HepG2 (cell line): ENCODE data around the gene FAM174A.

Source experiments
- AFF4 ChIP-seq: sonication (generic); formaldehyde crosslinking; IDR thresholded peaks from 2 replicates; pipeline ENCODE4 v1.4.0; 2020; ENCODE audit warnings: missing genetic modification reagents
- CTCF ChIP-seq: sonication (generic); formaldehyde crosslinking; IDR thresholded peaks from 2 replicates; pipeline ENCODE4 v1.5.0; 2020; ENCODE audit warnings: mild to moderate bottlenecking, missing genetic modification reagents, moderate library complexity
- MIER2 ChIP-seq: IDR thresholded peaks from 2 replicates; pipeline ENCODE4 v1.6.1; 2016; ENCODE audit warnings: missing biosample characterization, missing genetic modification reagents
- NR2F2 ChIP-seq: IDR thresholded peaks from 2 replicates; pipeline ENCODE4 v1.6.1; 2012; ENCODE audit warnings: low read depth, inconsistent platforms, borderline replicate concordance
- PHB2 ChIP-seq: fragments of 450-650 bp; IDR thresholded peaks from 2 replicates; pipeline ENCODE4 v1.6.1; 2018; ENCODE audit not compliant: partially characterized antibody
- SAFB2 ChIP-seq: sonication (generic); formaldehyde crosslinking; IDR thresholded peaks from 2 replicates; pipeline ENCODE4 v1.5.1; 2020; ENCODE audit warnings: missing genetic modification reagents, low read depth, mild to moderate bottlenecking, borderline replicate concordance
- SMARCE1 ChIP-seq: fragments of 450-650 bp; IDR thresholded peaks from 2 replicates; pipeline ENCODE4 v1.6.1; 2017; ENCODE audit warnings: borderline replicate concordance
- SP2 ChIP-seq: sonication (generic); formaldehyde crosslinking; IDR thresholded peaks from 2 replicates; pipeline ENCODE4 v1.5.1; 2020; ENCODE audit warnings: mild to moderate bottlenecking, missing genetic modification reagents
- TBX2 ChIP-seq: sonication (generic); formaldehyde crosslinking; IDR thresholded peaks from 2 replicates; pipeline ENCODE4 v1.5.0; 2020; ENCODE audit warnings: missing genetic modification reagents, mild to moderate bottlenecking, borderline replicate concordance
- ZFY ChIP-seq: sonication (generic); formaldehyde crosslinking; IDR thresholded peaks from 2 replicates; pipeline ENCODE4 v1.4.0; 2020; ENCODE audit warnings: missing genetic modification reagents
- ZNF382 ChIP-seq: sonication (generic); formaldehyde crosslinking; IDR thresholded peaks from 2 replicates; pipeline ENCODE4 v1.5.0; 2020; ENCODE audit warnings: missing genetic modification reagents, mild to moderate bottlenecking, borderline replicate concordance
- TF ChIP-seq, protein P1 (sequence below): IDR thresholded peaks from 2 replicates; pipeline ENCODE4 v1.6.1; 2012; ENCODE audit warnings: inconsistent platforms

- TF ChIP-seq TBX2 (CRISPR knock-in tag) (no peak), AFF4 (CRISPR knock-in tag) (no peak), SAFB2 (CRISPR knock-in tag) (no peak), CTCF (no peak), NR2F2 (no peak), ZFY (CRISPR knock-in tag) (no peak), ZNF382 (CRISPR knock-in tag) (no peak), SP2 (no peak), PHB2 (no peak), SMARCE1 (no peak), MIER2 (CRISPR knock-in tag) (no peak)
- TF ChIP-seq, protein P1, sequence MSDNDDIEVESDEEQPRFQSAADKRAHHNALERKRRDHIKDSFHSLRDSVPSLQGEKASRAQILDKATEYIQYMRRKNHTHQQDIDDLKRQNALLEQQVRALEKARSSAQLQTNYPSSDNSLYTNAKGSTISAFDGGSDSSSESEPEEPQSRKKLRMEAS: no peak
Observed at GRCh38 chr5:100584889-100585288, 49.7 kb downstream of the FAM174A start.
